Measurements from ENCODE around the gene TSC22D2. TPM values are rescaled to one million over a fixed set of nuclear protein-coding genes. Genes with fewer than 3 reads are reported as not detected.

The TSC22D2 gene
- total RNA-seq, 3 donors from 2014 or later, result 12.1 to 19.8 (median 16.5) TPM

GRCh38 chr3:150419959-150420358 is 11.9 kb downstream of the TSC22D2 start:
- Histone ChIP-seq H3K36me3 (no peaks in the 10 kb centered on the region), H3K27ac (no peak overlapping the region), H3K9me3 (no peaks in the 10 kb centered on the region), H3K4me1 (no peaks in the 10 kb centered on the region), H3K27me3 (no peaks in the 10 kb centered on the region), H3K4me3 (no peak overlapping the region)
- intact Hi-C loops (cut with DNase I; ENCODE audit: low total_unique reads), result no loop called here
- no peak for TF ChIP-seq CTCF (IDR thresholded peaks at IDR 0.05)
- no peak for TF ChIP-seq POLR2AphosphoS5 (IDR thresholded peaks at IDR 0.05)
- TF ChIP-seq POLR2A (IDR thresholded peaks at IDR 0.05), result no peak
- no peak for DNase-seq (ENCODE audit: low spot score in 2 of 2)

GRCh38 chr3:150421256-150421655 is 13.2 kb downstream of the TSC22D2 start:
- H3K27ac ChIP-seq, result no peak overlapping the region
- no peak for DNase-seq (ENCODE audit: low spot score in 2 of 2)
- no peaks in the 10 kb centered on the region for H3K9me3 ChIP-seq
- no peaks in the 10 kb centered on the region for H3K27me3 ChIP-seq
- TF ChIP-seq CTCF (IDR thresholded peaks at IDR 0.05) (no peak), POLR2A (IDR thresholded peaks at IDR 0.05) (no peak), POLR2AphosphoS5 (IDR thresholded peaks at IDR 0.05) (no peak)
- intact Hi-C loops (cut with DNase I; ENCODE audit: low total_unique reads), result no loop called here
- no peak overlapping the region for H3K4me3 ChIP-seq
- no peaks in the 10 kb centered on the region for H3K4me1 ChIP-seq
- H3K36me3 ChIP-seq, result no peaks in the 10 kb centered on the region

- peak overlapping the region in 1 of 2 donors; percentile 8 for H3K27ac ChIP-seq
- TF ChIP-seq POLR2A (IDR thresholded peaks at IDR 0.05) (no peak), POLR2AphosphoS5 (IDR thresholded peaks at IDR 0.05) (no peak), CTCF (IDR thresholded peaks at IDR 0.05) (no peak)
- intact Hi-C loops (cut with DNase I; ENCODE audit: low total_unique reads), result loop anchor here (2.0 kb wide), 1 partner anchor 47 kb away; no protein-coding TSS in a partner anchor
- no peaks in the 10 kb centered on the region for H3K36me3 ChIP-seq
- no peak for DNase-seq (ENCODE audit: low spot score in 2 of 2)
- no peaks in the 10 kb centered on the region for H3K27me3 ChIP-seq
- H3K9me3 ChIP-seq, result no peaks in the 10 kb centered on the region
- no peak overlapping the region for H3K4me3 ChIP-seq
- H3K4me1 ChIP-seq, result no peaks in the 10 kb centered on the region
Observed at GRCh38 chr3:150421799-150422548, 13.9 kb downstream of the TSC22D2 start.

GRCh38 chr3:150422907-150423306 is 14.8 kb downstream of the TSC22D2 start:
- H3K4me3 ChIP-seq, result no peak overlapping the region
- H3K9me3 ChIP-seq, result no peaks in the 10 kb centered on the region
- H3K36me3 ChIP-seq, result no peaks in the 10 kb centered on the region
- TF ChIP-seq POLR2AphosphoS5 (IDR thresholded peaks at IDR 0.05) (no peak), POLR2A (IDR thresholded peaks at IDR 0.05) (no peak), CTCF (IDR thresholded peaks at IDR 0.05) (no peak)
- DNase-seq (ENCODE audit: low spot score in 2 of 2), result no peak
- no peaks in the 10 kb centered on the region for H3K4me1 ChIP-seq
- no peak overlapping the region for H3K27ac ChIP-seq
- H3K27me3 ChIP-seq, result no peaks in the 10 kb centered on the region
- intact Hi-C loops (cut with DNase I; ENCODE audit: low total_unique reads), result loop anchor here (2.0 kb wide), 1 partner anchor 46 kb away; no protein-coding TSS in a partner anchor

GRCh38 chr3:150423761-150424160 is 15.7 kb downstream of the TSC22D2 start:
- DNase-seq (ENCODE audit: low spot score in 2 of 2), result no peak
- no peaks in the 10 kb centered on the region for H3K36me3 ChIP-seq
- H3K27me3 ChIP-seq, result no peaks in the 10 kb centered on the region
- H3K9me3 ChIP-seq, result no peaks in the 10 kb centered on the region
- intact Hi-C loops (cut with DNase I; ENCODE audit: low total_unique reads), result loop anchor here (2.0 kb wide), 1 partner anchor 45 kb away; no protein-coding TSS in a partner anchor
- H3K27ac ChIP-seq, result no peak overlapping the region
- no peak overlapping the region for H3K4me3 ChIP-seq
- TF ChIP-seq POLR2AphosphoS5 (IDR thresholded peaks at IDR 0.05), result no peak
- H3K4me1 ChIP-seq, result no peaks in the 10 kb centered on the region

Measured in breast epithelium (tissue), 4 donors.